A549 treated with DMSO at 1 μM for 4 hours (cell line): ENCODE data around the gene ZDHHC13. TPM values are rescaled to one million over a fixed set of nuclear protein-coding genes. Genes with fewer than 3 reads are reported as not detected.

Experiments
- total RNA-seq: library from RNA; stranded (reverse); fragments of 200-300 nt; extraction: Qiagen RNA extraction; gene quantifications from 5 replicates; pipeline ENCODE4 v1.2.3, GENCODE V29; 2022; ENCODE audit warnings: low read depth

ZDHHC13 gene, protein sequence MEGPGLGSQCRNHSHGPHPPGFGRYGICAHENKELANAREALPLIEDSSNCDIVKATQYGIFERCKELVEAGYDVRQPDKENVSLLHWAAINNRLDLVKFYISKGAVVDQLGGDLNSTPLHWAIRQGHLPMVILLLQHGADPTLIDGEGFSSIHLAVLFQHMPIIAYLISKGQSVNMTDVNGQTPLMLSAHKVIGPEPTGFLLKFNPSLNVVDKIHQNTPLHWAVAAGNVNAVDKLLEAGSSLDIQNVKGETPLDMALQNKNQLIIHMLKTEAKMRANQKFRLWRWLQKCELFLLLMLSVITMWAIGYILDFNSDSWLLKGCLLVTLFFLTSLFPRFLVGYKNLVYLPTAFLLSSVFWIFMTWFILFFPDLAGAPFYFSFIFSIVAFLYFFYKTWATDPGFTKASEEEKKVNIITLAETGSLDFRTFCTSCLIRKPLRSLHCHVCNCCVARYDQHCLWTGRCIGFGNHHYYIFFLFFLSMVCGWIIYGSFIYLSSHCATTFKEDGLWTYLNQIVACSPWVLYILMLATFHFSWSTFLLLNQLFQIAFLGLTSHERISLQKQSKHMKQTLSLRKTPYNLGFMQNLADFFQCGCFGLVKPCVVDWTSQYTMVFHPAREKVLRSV
- total RNA-seq: 14.8 to 20.2 TPM (median 17.5 TPM) in 5 replicates

GRCh38 chr11:19116971-19117759 lies at the start of gene ZDHHC13:
ZDHHC13 (plus strand) TSS chr11:19117168; CDS start chr11:19117250, 82 bp downstream.

DNA sequence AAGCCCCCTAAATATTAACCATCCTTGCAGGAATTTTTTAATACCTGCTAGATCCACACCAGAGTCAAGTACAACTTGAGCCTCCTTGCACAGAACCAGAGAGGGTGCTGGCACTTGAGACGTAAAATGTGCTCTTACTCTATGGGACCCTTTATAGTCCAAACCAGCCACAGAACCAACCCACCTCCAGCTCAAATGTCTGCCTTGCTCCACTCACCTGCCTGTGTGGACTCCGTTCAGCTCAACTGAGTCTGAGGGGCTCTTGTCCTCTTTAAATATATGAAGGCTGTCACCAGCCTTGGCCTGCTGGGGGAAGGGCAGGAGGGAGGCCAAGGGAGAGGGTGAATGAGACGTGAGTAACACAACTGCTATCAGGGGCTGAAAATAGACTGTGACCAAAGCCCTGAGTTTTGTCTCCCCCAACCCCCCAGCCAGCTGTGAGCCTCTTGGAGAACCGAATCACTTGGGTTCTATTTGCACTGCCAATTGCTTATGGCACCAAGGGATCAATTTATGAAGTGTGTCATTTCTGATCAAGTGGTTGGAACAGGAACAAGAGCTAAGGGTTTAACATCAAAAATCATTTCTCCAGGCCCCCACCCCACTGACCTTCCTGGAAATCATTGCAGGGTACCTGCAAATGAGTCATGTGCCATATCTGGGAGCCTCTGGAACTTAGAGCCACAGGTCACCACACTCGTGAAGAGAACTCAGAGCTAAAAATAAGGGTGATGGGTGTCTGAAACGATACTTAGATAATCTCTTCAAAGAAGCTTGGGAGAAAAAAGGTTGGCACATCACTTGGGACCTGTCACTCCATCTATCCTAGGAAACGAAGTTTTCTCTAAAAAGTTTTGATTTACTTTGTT lies 85.0 kb downstream of the ZDHHC13 start, which contains the start of gene CSRP3:
Gene CSRP3, minus strand, starts transcription at position 247 of the 869 bp plus-strand sequence. CDS start 9,535 bp downstream, outside the sequence.

Other genes with a start within 250 kb of the ZDHHC13 start
- gene MRGPRX1, start 177.8 kb upstream of the ZDHHC13 start, total RNA-seq: not detected in 5 replicates
- not detected in 5 replicates for gene MRGPRX2, start 56.5 kb upstream of the ZDHHC13 start, total RNA-seq
- gene CSRP3, start 84.8 kb downstream of the ZDHHC13 start, total RNA-seq: not detected in 5 replicates
- 6.2 to 7.8 TPM (median 6.9 TPM) in 5 replicates for gene E2F8, start 123.8 kb downstream of the ZDHHC13 start, total RNA-seq